OCI-LY7 (cell line): ENCODE measurements around the gene FNBP1. TPM values are rescaled to one million over a fixed set of nuclear protein-coding genes. Genes with fewer than 3 reads are reported as not detected.

Source experiments
- BruUV-seq: library from RNA; stranded (reverse); fragments of 400-500 nt; replicated peaks from 2 replicates; lab custom pipeline; 2021; lab: Mats Ljungman, UMichigan
- CTCF ChIA-PET: fragments of 300-600 bp; sonication (Branson Sonifier 250); formaldehyde crosslinking; loops from one replicate; lab custom pipeline; 2022; ENCODE audit warnings: antibody characterized with exemption; ENCODE audit not compliant: unreplicated experiment; lab: Charles Lee
- POLR2A ChIA-PET: fragments of 300-600 bp; sonication (Branson Sonifier 250); formaldehyde crosslinking; loops from one replicate; lab custom pipeline; 2022; ENCODE audit warnings: antibody characterized with exemption; lab: Charles Lee
- DNase-seq: peaks from one replicate; pipeline ENCODE4 v3.0.0-alpha.2; 2015; ENCODE audit warnings: low spot score
- H2AFZ ChIP-seq: fragments of 200-600 bp; sonication (generic), shearing (Covaris generic); 2 replicates; pipeline ENCODE4 v1.6.1; 2014; ENCODE audit warnings: mild to moderate bottlenecking, antibody characterized with exemption, low read length, moderate library complexity
- H3K27ac ChIP-seq: fragments of 200-600 bp; sonication (generic); 2 replicates; pipeline ENCODE4 v1.5.1; 2014; ENCODE audit warnings: mixed run types, low read depth, mild to moderate bottlenecking, moderate library complexity, low read length, inconsistent platforms; ENCODE audit not compliant: poor library complexity, severe bottlenecking
- H3K36me3 ChIP-seq: fragments of 200-600 bp; sonication (generic); 2 replicates; pipeline ENCODE4 v1.6.1; 2014; ENCODE audit warnings: mild to moderate bottlenecking, antibody characterized with exemption, low read length, moderate library complexity, mixed read lengths; ENCODE audit not compliant: insufficient read depth
- H3K4me1 ChIP-seq: fragments of 200-600 bp; sonication (generic); 2 replicates; pipeline ENCODE4 v1.5.1; 2014; ENCODE audit warnings: mild to moderate bottlenecking, low read length; ENCODE audit not compliant: insufficient read depth, poor library complexity, severe bottlenecking
- H3K4me2 ChIP-seq: fragments of 200-600 bp; sonication (generic); 2 replicates; pipeline ENCODE4 v1.6.1; 2014; ENCODE audit warnings: mild to moderate bottlenecking, low read length
- H3K4me3 ChIP-seq: fragments of 200-600 bp; sonication (generic); 2 replicates; pipeline ENCODE4 v1.5.1; 2014; ENCODE audit warnings: mild to moderate bottlenecking, low read depth, low read length; ENCODE audit not compliant: poor library complexity, severe bottlenecking
- H3K79me2 ChIP-seq: fragments of 200-600 bp; sonication (generic); 2 replicates; pipeline ENCODE4 v1.6.1; 2016; ENCODE audit warnings: low read depth, mild to moderate bottlenecking, low read length, moderate library complexity, mixed read lengths; ENCODE audit not compliant: insufficient read depth
- H3K9me2 ChIP-seq: fragments of 200-600 bp; sonication (generic); 2 replicates; pipeline ENCODE4 v1.6.1; 2016; ENCODE audit warnings: mild to moderate bottlenecking, low read length, mixed read lengths; ENCODE audit not compliant: insufficient read depth
- H3K9me3 ChIP-seq: fragments of 200-600 bp; sonication (generic); 2 replicates; pipeline ENCODE4 v1.6.1; 2014; ENCODE audit warnings: mild to moderate bottlenecking, mixed run types, low read length, mixed read lengths
- H4K20me1 ChIP-seq: fragments of 200-600 bp; sonication (generic); 2 replicates; pipeline ENCODE4 v1.6.1; 2014; ENCODE audit warnings: mild to moderate bottlenecking, antibody characterized with exemption, low read length, moderate library complexity, mixed read lengths; ENCODE audit not compliant: insufficient read depth
- CTCF ChIP-seq: fragments of 200-600 bp; sonication (generic); conservative IDR thresholded peaks from 2 replicates; pipeline ENCODE4 v1.5.1; 2014; ENCODE audit warnings: mild to moderate bottlenecking, antibody characterized with exemption, low read length, moderate library complexity, mixed read lengths
- EZH2phosphoT487 ChIP-seq: fragments of 200-600 bp; sonication (generic); IDR thresholded peaks from 2 replicates; pipeline ENCODE4 v1.6.1; 2018; ENCODE audit warnings: low read depth, borderline replicate concordance, mild to moderate bottlenecking, mixed run types, antibody characterized with exemption, low read length, moderate library complexity, mixed read lengths
- intact Hi-C: fragments of 100-400 bp; cut with micrococcal nuclease; formaldehyde crosslinking; loops from one replicate; pipeline ENCODE4 v1.10.0; 2022; ENCODE audit not compliant: unreplicated experiment
- total RNA-seq, 2 experiments: library from RNA; depleted of rRNA in 1 of 2; stranded (reverse); fragments of >200 nt in 1 of 2; shearing (Covaris generic) in 1 of 2; gene quantifications; 2 replicates each; pipeline ENCODE4 v1.2.3, GENCODE V29; 2014 to 2022

FNBP1 gene
- total RNA-seq, 2 experiments from 2014 or later = 93.3 to 164 TPM

GRCh38 chr9:130039528-130040147 is 3.4 kb downstream of the FNBP1 start:
- Histone ChIP-seq H4K20me1 (peaks cover 8% of the 10 kb centered on the region; the same call in 1 of the 2 replicates), H3K27ac (peak overlapping the region; percentile 98), H2AFZ (no peak overlapping the region), H3K4me1 (peaks cover 64% of the 10 kb centered on the region), H3K4me3 (peak overlapping the region; percentile 94), H3K36me3 (peaks cover 24% of the 10 kb centered on the region), H3K9me3 (no peaks in the 10 kb centered on the region), H3K9me2 (no peaks in the 10 kb centered on the region), H3K4me2 (peak overlapping the region; percentile 96), H3K79me2 (peaks cover 85% of the 10 kb centered on the region)
- TF ChIP-seq CTCF (0 out of 2 replicates have a peak, but pooled peaks have one; percentile 44), EZH2phosphoT487 (no peak)
- intact Hi-C loops = loop anchor here (1.0 to 10.0 kb wide), 4 partner anchors 45 to 1355 kb away; partner anchors contain the start of gene SET
- ChIA-PET POLR2A (interaction anchor here (0.7 to 3.8 kb wide), 20 partner anchors 10 to 273 kb away, joined by 3 to 22 read pairs (median 5); partner anchors contain the start of gene GPR107), CTCF (interaction anchor here (0.6 to 0.9 kb wide), 3 partner anchors 47 to 1229 kb away, joined by 3 read pairs; no protein-coding TSS in a partner anchor)
- TSS peak; percentile 34 for BruUV-seq
- peak; percentile 84 for DNase-seq

- no peak overlapping the region for H2AFZ ChIP-seq
- no peak for DNase-seq
- CTCF ChIA-PET = no interaction called here
- H3K9me3 ChIP-seq = no peaks in the 10 kb centered on the region
- H3K9me2 ChIP-seq = no peaks in the 10 kb centered on the region
- intact Hi-C loops = no loop called here
- H3K27ac ChIP-seq = peak overlapping the region; percentile 54
- peak overlapping the region; percentile 11 for H3K4me3 ChIP-seq
- H3K79me2 ChIP-seq = peaks cover 95% of the 10 kb centered on the region
- peak overlapping the region; percentile 52 for H3K4me2 ChIP-seq
- H3K36me3 ChIP-seq = peaks cover 26% of the 10 kb centered on the region
- peaks cover 84% of the 10 kb centered on the region for H3K4me1 ChIP-seq
- TF ChIP-seq CTCF = no peak
- no peak for TF ChIP-seq EZH2phosphoT487
- BruUV-seq = no TSS peak
- peaks cover 22% of the 10 kb centered on the region; the same call in 1 of the 2 replicates for H4K20me1 ChIP-seq
- POLR2A ChIA-PET = interaction anchor here (0.8 to 1.2 kb wide), 3 partner anchors 26 to 147 kb away, joined by 3 to 9 read pairs (median 6); no protein-coding TSS in a partner anchor
These were observed 6.9 kb downstream of the FNBP1 start for GRCh38 chr9:130036099-130036498.
